Measurements from ENCODE around the gene LCE2A. TPM values are rescaled to one million over a fixed set of nuclear protein-coding genes. Genes with fewer than 3 reads are reported as not detected.

The LCE2A gene
- total RNA-seq, 4 donors from 2014 or later = not detected

- no peaks in the 10 kb centered on the region for H3K36me3 ChIP-seq
- TF ChIP-seq POLR2AphosphoS5 (IDR thresholded peaks at IDR 0.05) (no peak), EP300 (IDR thresholded peaks at IDR 0.05) (no peak), POLR2A (IDR thresholded peaks at IDR 0.05) (no peak)
- H3K27me3 ChIP-seq = no peaks in the 10 kb centered on the region
- H3K4me3 ChIP-seq = no peak overlapping the region
- H3K4me1 ChIP-seq = no peaks in the 10 kb centered on the region
- ATAC-seq = no peak
- H3K9me3 ChIP-seq = peaks cover 0 to 12% (median 0%) of the 10 kb centered on the region in 3 donors
- H3K27ac ChIP-seq = no peak overlapping the region
These were observed 20.1 kb downstream of the LCE2A start for GRCh38 chr1:152718238-152718637.

GRCh38 chr1:152725261-152725660 is 27.1 kb downstream of the LCE2A start:
- no peaks in the 10 kb centered on the region for H3K9me3 ChIP-seq
- H3K36me3 ChIP-seq = no peaks in the 10 kb centered on the region
- no peak for ATAC-seq
- H3K27ac ChIP-seq = no peak overlapping the region
- H3K4me3 ChIP-seq = no peak overlapping the region
- TF ChIP-seq POLR2AphosphoS5 (IDR thresholded peaks at IDR 0.05) = no peak
- no peak for TF ChIP-seq POLR2A (IDR thresholded peaks at IDR 0.05)
- no peak for TF ChIP-seq CTCF (IDR thresholded peaks at IDR 0.05)
- no peak for TF ChIP-seq EP300 (IDR thresholded peaks at IDR 0.05)
- no peaks in the 10 kb centered on the region for H3K27me3 ChIP-seq
- no peaks in the 10 kb centered on the region for H3K4me1 ChIP-seq

GRCh38 chr1:152728986-152729385 is 30.8 kb downstream of the LCE2A start:
- no peaks in the 10 kb centered on the region for H3K27me3 ChIP-seq
- no peak for ATAC-seq
- no peaks in the 10 kb centered on the region for H3K4me1 ChIP-seq
- no peak overlapping the region for H3K4me3 ChIP-seq
- no peaks in the 10 kb centered on the region for H3K9me3 ChIP-seq
- no peaks in the 10 kb centered on the region for H3K36me3 ChIP-seq
- TF ChIP-seq CTCF (IDR thresholded peaks at IDR 0.05) = no peak
- TF ChIP-seq EP300 (IDR thresholded peaks at IDR 0.05) = no peak
- no peak for TF ChIP-seq POLR2AphosphoS5 (IDR thresholded peaks at IDR 0.05)
- no peak for TF ChIP-seq POLR2A (IDR thresholded peaks at IDR 0.05)
- 67 to 89% methylated on average over 1 of the region's 1 CpG for WGBS, 2 donors (ENCODE audit: low coverage in 1 of 2)
- no peak overlapping the region for H3K27ac ChIP-seq

GRCh38 chr1:152735648-152736047 is 37.5 kb downstream of the LCE2A start:
- 22 to 40% methylated on average over 1 of the region's 1 CpG for WGBS, 2 donors (ENCODE audit: low coverage in 1 of 2)
- no peaks in the 10 kb centered on the region for H3K9me3 ChIP-seq
- no peaks in the 10 kb centered on the region for H3K36me3 ChIP-seq
- H3K4me1 ChIP-seq = no peaks in the 10 kb centered on the region
- ATAC-seq = no peak
- no peaks in the 10 kb centered on the region for H3K27me3 ChIP-seq
- no peak overlapping the region for H3K27ac ChIP-seq
- TF ChIP-seq POLR2A (IDR thresholded peaks at IDR 0.05) (no peak), CTCF (IDR thresholded peaks at IDR 0.05) (no peak), POLR2AphosphoS5 (IDR thresholded peaks at IDR 0.05) (no peak), EP300 (IDR thresholded peaks at IDR 0.05) (no peak)
- no peak overlapping the region for H3K4me3 ChIP-seq

- Histone ChIP-seq H3K36me3 (no peaks in the 10 kb centered on the region), H3K4me1 (no peaks in the 10 kb centered on the region), H3K27ac (no peak overlapping the region), H3K4me3 (no peak overlapping the region), H3K9me3 (no peaks in the 10 kb centered on the region), H3K27me3 (no peaks in the 10 kb centered on the region)
- TF ChIP-seq POLR2AphosphoS5 (IDR thresholded peaks at IDR 0.05) (no peak), POLR2A (IDR thresholded peaks at IDR 0.05) (no peak), EP300 (IDR thresholded peaks at IDR 0.05) (no peak), CTCF (IDR thresholded peaks at IDR 0.05) (no peak)
- 40 to 68% methylated on average over 2 to 5 of the region's 5 CpGs for WGBS, 2 donors (ENCODE audit: low coverage in 1 of 2)
- ATAC-seq = no peak
These were observed 39.9 kb downstream of the LCE2A start for GRCh38 chr1:152737997-152738396.

Measured in gastroesophageal sphincter (tissue), 4 donors.